NCI-H1436 (cell line): ENCODE data around the gene CEACAM20.
"Not testable (repeated sequence)": the region's sequence is repeated elsewhere in the genome, so short reads cannot be mapped to it uniquely, and the experiment has no call there.

ENCODE experiments used
- DNase-seq: peaks from one replicate; lab custom pipeline; 2025; lab: John Stamatoyannopoulos, UW

Gene CEACAM20

GRCh38 chr19:44529536-44529935 is at the start of gene CEACAM20:
TSS of gene CEACAM20 (minus strand) at chr19:44529675. CDS start at chr19:44529509, 166 bp downstream.
- no peak for DNase-seq

GRCh38 chr19:44577566-44577874 is 48.0 kb upstream of the CEACAM20 start:
- no peak for DNase-seq

GRCh38 chr19:44576843-44577565 is 47.5 kb upstream of the CEACAM20 start:
- peak; percentile 29 for DNase-seq

GRCh38 chr19:44575116-44575700 is 45.7 kb upstream of the CEACAM20 start:
- no peak for DNase-seq

- no peak for DNase-seq
These were observed 44.9 kb upstream of the CEACAM20 start for GRCh38 chr19:44574186-44574950.

GRCh38 chr19:44573627-44574026 is 44.2 kb upstream of the CEACAM20 start:
- no peak for DNase-seq

GRCh38 chr19:44573183-44573582 is 43.7 kb upstream of the CEACAM20 start:
- no peak for DNase-seq

- DNase-seq: no peak
These were observed 43.1 kb upstream of the CEACAM20 start for GRCh38 chr19:44572581-44572900.

GRCh38 chr19:44571830-44572580 is 42.5 kb upstream of the CEACAM20 start:
- no peak for DNase-seq

- DNase-seq: peak; percentile 58
These were observed 41.7 kb upstream of the CEACAM20 start for GRCh38 chr19:44570984-44571684.

- no peak for DNase-seq
These were observed 41.1 kb upstream of the CEACAM20 start for GRCh38 chr19:44570603-44570983.

- no peak for DNase-seq
These were observed 38.3 kb upstream of the CEACAM20 start for GRCh38 chr19:44567745-44568144.

- no peak for DNase-seq
These were observed 37.5 kb upstream of the CEACAM20 start for GRCh38 chr19:44566984-44567383.

- DNase-seq: not testable (repeated sequence)
These were observed 33.7 kb upstream of the CEACAM20 start for GRCh38 chr19:44563086-44563655.

GRCh38 chr19:44557933-44558332 is 28.5 kb upstream of the CEACAM20 start:
- DNase-seq: peak; percentile 4

GRCh38 chr19:44554641-44555246 is 25.3 kb upstream of the CEACAM20 start:
- DNase-seq: no peak

- no peak for DNase-seq
These were observed 24.1 kb upstream of the CEACAM20 start for GRCh38 chr19:44553478-44554171.

- peak; percentile 1 for DNase-seq
These were observed 22.8 kb upstream of the CEACAM20 start for GRCh38 chr19:44552324-44552723.

GRCh38 chr19:44551850-44552249 is 22.4 kb upstream of the CEACAM20 start:
- no peak for DNase-seq

GRCh38 chr19:44550976-44551375 is 21.5 kb upstream of the CEACAM20 start:
- not testable (repeated sequence) for DNase-seq

- DNase-seq: no peak
These were observed 20.0 kb upstream of the CEACAM20 start for GRCh38 chr19:44549507-44549906.
